GM23338 (cell line): Measurements from ENCODE around the gene ZNF816.

Experiments used
- CREB1 ChIP-seq: fragments of 250-450 bp; sonication (Bioruptor Pico); IDR thresholded peaks from 2 replicates; pipeline ENCODE4 v1.5.0; 2020; ENCODE audit warnings: low read depth, mild to moderate bottlenecking, moderate library complexity
- ETS1 ChIP-seq: IDR thresholded peaks from 2 replicates; pipeline ENCODE4 v1.6.1; 2016; ENCODE audit warnings: antibody characterized with exemption
- EZH2 ChIP-seq: fragments of 200-600 bp; sonication (generic); IDR thresholded peaks from one replicate; pipeline ENCODE4 v1.8.0; 2017; ENCODE audit warnings: antibody characterized with exemption, mild to moderate bottlenecking, low read depth; ENCODE audit not compliant: unreplicated experiment
- EZH2phosphoT487 ChIP-seq: fragments of 200-600 bp; sonication (generic); IDR thresholded peaks from one replicate; pipeline ENCODE4 v1.8.1; 2018; ENCODE audit warnings: antibody characterized with exemption; ENCODE audit not compliant: unreplicated experiment
- JUNB ChIP-seq: IDR thresholded peaks from one replicate; pipeline ENCODE4 v1.6.1; 2016; ENCODE audit warnings: antibody characterized with exemption; ENCODE audit not compliant: unreplicated experiment
- POLR2AphosphoS5 ChIP-seq: IDR thresholded peaks from 2 replicates; pipeline ENCODE4 v1.6.1; 2016; ENCODE audit warnings: antibody characterized with exemption, low read depth
- STAT1 ChIP-seq: IDR thresholded peaks from one replicate; pipeline ENCODE4 v1.6.1; 2016; ENCODE audit warnings: antibody characterized with exemption; ENCODE audit not compliant: unreplicated experiment
- TF ChIP-seq, protein P1 (sequence below), 2 experiments: fragments of 200-600 bp in 1 of 2; sonication (generic) in 1 of 2; conservative IDR thresholded peaks; 2 replicates each; pipeline versions ENCODE4 v1.5.1 to v1.6.1; 2016 to 2017; ENCODE audit warnings: antibody characterized with exemption in 2 of 2, low read depth in 2 of 2, mild to moderate bottlenecking in 2 of 2, moderate library complexity in 1 of 2
- TF ChIP-seq, protein P2 (sequence below): IDR thresholded peaks from one replicate; pipeline ENCODE4 v1.6.1; 2018; ENCODE audit warnings: antibody characterized with exemption; ENCODE audit not compliant: unreplicated experiment

DNA sequence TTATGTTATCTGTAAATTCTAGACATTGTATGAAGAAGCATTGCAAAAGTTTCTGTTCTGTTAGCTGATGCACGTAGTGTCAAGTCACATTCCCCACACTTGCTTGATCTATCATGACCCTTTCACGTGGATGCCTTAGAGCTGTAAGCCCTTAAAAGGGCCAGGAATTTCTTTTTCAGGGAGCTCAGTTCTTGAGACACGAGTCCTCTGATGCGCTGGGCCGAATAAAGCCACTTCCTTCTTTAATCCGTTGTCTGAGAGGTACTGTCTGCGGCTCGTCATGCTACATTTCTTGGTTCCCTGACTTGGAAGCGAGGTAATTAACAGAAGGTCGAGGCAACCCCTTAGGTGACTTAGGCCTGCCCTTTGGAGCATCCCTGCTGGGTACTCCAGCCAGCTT, 5.8 kb downstream of the ZNF816 start:
- TF ChIP-seq CREB1 (CRISPR knock-in tag) (no peak), JUNB (no peak), STAT1 (no peak), EZH2phosphoT487 (no peak), EZH2 (no peak), ETS1 (no peak), POLR2AphosphoS5 (no peak)
- TF ChIP-seq, protein P1, sequence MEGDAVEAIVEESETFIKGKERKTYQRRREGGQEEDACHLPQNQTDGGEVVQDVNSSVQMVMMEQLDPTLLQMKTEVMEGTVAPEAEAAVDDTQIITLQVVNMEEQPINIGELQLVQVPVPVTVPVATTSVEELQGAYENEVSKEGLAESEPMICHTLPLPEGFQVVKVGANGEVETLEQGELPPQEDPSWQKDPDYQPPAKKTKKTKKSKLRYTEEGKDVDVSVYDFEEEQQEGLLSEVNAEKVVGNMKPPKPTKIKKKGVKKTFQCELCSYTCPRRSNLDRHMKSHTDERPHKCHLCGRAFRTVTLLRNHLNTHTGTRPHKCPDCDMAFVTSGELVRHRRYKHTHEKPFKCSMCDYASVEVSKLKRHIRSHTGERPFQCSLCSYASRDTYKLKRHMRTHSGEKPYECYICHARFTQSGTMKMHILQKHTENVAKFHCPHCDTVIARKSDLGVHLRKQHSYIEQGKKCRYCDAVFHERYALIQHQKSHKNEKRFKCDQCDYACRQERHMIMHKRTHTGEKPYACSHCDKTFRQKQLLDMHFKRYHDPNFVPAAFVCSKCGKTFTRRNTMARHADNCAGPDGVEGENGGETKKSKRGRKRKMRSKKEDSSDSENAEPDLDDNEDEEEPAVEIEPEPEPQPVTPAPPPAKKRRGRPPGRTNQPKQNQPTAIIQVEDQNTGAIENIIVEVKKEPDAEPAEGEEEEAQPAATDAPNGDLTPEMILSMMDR (conservative IDR thresholded peaks at IDR 0.05; ENCODE audit: low read depth in 2 of 2): no peak
- TF ChIP-seq, protein P2, sequence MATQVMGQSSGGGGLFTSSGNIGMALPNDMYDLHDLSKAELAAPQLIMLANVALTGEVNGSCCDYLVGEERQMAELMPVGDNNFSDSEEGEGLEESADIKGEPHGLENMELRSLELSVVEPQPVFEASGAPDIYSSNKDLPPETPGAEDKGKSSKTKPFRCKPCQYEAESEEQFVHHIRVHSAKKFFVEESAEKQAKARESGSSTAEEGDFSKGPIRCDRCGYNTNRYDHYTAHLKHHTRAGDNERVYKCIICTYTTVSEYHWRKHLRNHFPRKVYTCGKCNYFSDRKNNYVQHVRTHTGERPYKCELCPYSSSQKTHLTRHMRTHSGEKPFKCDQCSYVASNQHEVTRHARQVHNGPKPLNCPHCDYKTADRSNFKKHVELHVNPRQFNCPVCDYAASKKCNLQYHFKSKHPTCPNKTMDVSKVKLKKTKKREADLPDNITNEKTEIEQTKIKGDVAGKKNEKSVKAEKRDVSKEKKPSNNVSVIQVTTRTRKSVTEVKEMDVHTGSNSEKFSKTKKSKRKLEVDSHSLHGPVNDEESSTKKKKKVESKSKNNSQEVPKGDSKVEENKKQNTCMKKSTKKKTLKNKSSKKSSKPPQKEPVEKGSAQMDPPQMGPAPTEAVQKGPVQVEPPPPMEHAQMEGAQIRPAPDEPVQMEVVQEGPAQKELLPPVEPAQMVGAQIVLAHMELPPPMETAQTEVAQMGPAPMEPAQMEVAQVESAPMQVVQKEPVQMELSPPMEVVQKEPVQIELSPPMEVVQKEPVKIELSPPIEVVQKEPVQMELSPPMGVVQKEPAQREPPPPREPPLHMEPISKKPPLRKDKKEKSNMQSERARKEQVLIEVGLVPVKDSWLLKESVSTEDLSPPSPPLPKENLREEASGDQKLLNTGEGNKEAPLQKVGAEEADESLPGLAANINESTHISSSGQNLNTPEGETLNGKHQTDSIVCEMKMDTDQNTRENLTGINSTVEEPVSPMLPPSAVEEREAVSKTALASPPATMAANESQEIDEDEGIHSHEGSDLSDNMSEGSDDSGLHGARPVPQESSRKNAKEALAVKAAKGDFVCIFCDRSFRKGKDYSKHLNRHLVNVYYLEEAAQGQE: no peak
